Activated CD8-positive, alpha-beta memory T cell treated with anti-CD3 and anti-CD28 coated beads for 24 hours (primary cell): ENCODE data around the gene CCDC169.
"Not testable (repeated sequence)": the region's sequence is repeated elsewhere in the genome, so short reads cannot be mapped to it uniquely, and the experiment has no call there.

Source experiments
- DNase-seq: peaks from one replicate; pipeline ENCODE4 v3.0.0-alpha.2; 2020

Gene CCDC169

DNA sequence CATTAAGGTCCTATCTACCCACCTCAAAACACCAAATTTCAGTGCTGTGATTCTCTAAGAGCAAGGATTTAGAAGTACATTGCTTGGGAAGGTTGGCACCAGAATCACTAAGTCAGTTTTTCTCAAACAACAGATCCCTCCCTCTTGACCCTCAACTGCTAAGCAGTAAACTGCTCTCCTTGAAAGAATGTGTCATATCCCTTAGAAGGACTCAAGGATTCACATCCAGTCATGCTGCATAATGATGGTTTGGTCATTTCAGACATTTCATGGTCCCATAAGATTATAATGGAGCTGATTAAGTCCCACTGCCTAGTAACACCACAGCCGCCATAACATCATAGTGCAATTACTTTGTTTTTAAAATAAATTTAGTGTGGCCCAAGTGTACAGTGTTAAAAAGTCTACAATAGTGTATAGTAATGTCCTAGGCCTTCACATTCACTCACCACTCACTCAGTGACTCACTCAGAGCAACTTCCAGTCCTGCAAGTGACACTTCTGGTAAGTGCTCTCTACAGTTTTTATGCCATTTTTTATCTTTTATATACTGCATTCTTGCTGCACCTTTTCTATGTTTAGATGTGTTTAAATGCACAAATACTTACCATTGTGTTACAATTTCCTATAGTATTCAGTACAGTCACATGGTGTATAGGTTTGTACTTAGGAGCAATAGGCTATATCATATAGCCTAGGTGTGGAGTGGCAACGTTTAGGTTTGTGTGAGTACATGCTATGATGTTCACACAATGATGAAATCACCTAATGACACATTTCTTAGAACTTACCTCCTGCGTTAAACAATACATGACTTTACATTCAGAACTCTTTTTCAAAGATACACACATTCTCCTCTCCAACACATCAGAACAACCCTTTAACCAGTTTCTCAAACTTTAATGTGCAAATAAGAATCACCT, 15.7 kb upstream of the CCDC169 start:
- DNase-seq: no peak

GRCh38 chr13:36310417-36311108, 12.9 kb upstream of the CCDC169 start:
- DNase-seq: no peak

DNA sequence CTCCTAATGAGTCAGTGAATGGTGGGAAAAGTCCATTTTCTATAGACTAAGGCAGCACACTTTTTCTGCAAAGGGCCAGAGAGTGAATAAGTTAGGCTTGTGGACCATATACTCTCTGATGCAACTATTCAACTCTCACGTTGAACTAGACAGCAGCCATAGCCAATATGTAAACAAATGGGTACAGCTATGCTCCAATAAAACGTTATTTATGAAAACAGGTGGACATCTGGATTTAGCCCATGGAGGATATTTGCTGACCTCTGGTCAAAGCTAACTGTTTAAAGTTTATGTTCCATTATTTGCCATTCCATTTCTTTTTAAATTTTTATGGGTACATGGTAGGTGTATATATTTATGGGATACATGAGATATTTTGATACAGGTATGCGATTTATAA, 4.7 kb upstream of the CCDC169 start:
- DNase-seq: no peak

DNA sequence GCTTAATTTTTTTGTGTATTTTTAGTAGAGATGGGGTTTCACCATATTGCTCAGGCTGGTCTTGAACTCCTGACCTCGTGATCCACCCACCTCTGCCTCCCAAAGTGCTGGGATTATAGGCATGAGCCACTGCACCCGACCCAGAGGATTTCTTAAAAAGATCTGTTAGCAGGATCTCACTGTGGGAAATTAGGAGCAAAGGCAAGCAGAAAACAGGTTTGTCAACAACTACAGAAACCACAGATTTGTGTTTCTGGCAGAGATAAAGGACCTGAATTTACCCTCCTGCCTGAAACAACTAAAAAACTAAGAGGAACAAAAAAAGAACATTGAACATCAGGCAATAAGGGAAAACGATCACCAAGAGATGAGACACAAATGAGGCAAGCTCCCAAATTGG, 1.9 kb upstream of the CCDC169 start:
- DNase-seq: not testable (repeated sequence)

DNA sequence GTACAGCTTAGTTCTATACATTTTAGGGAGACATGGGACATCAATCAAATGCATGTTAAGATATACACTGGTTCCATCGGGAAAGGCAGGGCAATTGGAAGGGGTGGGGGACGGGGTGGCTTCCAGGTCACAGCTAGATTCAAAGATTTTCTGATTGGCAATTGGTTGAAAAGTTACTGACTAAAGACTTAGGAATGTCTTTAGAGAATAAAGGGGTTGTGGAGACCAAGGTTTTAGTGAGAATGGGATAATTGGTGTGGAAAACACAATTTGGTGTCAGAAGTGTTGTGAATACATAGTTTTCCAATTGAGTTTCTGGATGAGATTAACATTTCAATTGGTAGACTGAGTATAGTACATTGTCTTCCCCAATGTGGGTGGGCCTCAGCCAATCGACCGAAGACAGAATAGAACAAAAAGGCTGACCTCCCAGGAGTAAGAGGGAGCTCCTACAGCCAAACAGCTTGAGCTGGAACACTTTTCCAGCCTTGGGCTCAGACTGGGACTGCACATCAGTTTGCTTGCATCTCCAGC, 988 bp upstream of the CCDC169 start:
- DNase-seq: no peak

- DNase-seq: no peak
Observed at GRCh38 chr13:36294096-36294495, 3.5 kb downstream of the CCDC169 start.

GRCh38 chr13:36293497-36293896, 4.1 kb downstream of the CCDC169 start:
- DNase-seq: no peak

GRCh38 chr13:36288794-36289391, 8.7 kb downstream of the CCDC169 start:
- no peak for DNase-seq

DNA sequence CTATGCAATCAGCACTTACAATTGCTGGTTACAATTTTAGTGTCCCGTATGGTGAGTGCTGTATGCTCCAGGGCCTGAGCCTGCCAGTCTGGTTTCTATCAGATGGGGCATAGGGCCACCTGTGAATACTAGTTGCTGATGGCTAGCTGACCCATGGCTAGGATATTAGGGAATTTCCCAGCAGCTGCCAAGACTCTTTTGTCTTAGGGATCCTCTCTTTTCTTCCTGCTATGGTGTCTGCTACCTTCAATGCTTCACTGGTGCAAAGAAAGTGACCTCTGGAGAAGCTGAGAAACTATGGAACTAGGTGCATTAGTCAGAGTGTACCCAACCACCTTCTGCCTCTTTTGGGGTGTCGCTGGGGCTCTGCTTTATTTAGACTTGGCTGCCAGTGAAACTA, 11.6 kb downstream of the CCDC169 start:
- DNase-seq: no peak

DNA sequence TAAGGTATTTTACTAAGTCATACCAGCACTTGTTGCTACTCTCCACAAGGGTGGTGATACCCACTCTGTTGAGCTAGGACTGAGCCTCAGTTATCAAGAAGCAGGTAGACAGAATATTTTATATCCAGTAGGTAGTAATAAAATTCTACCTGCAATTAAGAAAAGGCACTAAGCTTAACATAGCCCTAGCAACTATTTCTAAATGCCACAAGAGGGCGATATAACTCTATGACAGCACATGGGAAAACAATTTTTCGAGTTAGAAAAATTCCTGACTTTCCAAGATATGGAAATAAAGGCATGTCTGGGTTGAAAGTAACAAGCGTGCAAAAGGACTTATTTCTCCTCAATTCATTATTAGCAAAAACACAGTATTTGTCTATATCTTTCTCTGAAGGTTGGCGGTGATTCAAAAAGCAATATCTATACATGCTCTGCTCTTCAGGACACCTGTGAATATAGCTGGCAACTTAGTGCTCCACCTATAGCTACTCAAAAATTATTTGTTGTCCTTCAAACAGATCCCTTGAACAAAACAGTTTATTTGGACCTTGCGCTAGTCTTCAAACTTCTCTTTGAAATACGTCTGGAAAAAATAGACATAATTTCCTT, 14.7 kb downstream of the CCDC169 start:
- DNase-seq: no peak

- DNase-seq: no peak
Observed at GRCh38 chr13:36275190-36276002, 22.2 kb downstream of the CCDC169 start.

DNA sequence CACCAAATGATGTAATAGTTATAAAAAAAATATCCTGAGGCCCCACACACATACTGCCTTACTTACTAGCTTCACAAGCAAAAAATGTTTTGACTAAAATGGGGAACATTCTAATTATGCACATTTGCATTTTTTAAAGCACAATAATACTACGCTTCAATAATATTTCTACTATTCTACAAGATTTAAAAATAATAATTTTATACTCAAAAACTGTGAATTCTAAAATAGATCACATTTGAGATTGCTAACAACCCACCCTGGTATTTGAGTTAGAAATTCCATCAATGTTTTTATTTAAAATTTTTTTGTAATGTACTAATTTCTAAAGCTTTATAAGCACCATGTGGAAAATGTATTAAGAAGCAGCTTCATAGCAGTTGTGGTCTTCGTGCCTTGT, 24.2 kb downstream of the CCDC169 start:
- no peak for DNase-seq

GRCh38 chr13:36261976-36262375, 35.6 kb downstream of the CCDC169 start:
- DNase-seq: no peak

GRCh38 chr13:36261011-36261410, 36.6 kb downstream of the CCDC169 start:
- no peak for DNase-seq

- DNase-seq: no peak
Observed at GRCh38 chr13:36259361-36260137, 38.1 kb downstream of the CCDC169 start.

DNA sequence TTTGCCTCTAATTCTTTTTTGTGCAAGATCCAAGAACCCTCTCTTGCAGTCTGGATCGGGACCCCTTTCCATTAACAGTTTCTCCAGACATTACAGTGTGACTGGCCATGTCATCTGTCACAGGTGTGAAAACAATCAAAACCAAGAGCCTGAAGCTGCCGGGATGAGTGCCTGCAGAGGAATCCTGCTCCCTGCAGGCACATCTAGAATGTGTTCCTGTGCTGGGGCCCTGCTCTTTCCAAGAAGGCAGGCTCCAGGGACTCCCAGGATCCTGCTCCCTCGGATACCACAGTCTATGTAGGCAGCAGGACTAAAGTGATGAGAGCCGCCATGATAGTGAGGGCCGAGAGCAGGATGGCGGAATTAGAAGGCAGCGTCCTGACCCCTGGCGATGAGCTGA, 38.8 kb downstream of the CCDC169 start:
- DNase-seq: no peak

DNA sequence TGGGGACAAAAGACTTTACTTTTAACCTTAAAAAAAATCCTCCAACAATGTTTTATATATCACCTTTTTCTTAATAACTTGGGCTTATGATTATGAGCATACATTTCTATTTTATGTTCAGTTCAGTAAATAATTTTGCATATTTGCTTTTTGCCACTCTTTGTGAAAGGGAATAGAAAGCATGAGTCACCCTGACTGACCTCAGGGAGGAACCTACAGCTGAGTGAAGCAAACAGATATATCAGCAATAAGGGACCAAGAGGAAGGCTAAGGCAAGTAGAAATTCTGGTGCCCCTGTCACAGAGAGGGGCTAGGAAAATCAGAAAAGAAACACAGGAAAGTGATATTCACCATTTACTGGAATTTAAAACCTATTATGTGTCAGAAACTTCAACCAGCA, 46.1 kb downstream of the CCDC169 start:
- DNase-seq: no peak

DNA sequence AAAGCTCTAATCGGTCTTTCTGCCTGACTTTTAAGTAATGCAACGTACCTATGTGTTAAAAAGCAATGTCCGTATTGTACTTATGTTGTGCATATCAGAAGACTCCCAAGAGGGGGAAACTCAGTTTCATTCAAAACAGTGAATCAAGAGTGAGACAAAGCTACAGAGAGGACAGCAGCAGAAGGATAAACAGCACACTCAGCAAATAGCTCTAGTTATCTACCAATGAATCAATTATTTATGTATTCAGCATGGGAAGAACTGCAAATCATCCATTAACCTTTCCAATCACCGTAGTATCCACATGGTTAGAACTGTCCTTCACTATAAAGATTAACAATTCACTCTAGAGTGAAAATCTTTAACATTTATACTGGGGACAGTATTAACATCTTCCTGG, 46.6 kb downstream of the CCDC169 start:
- no peak for DNase-seq

- no peak for DNase-seq
Observed at GRCh38 chr13:36248700-36249099, 48.9 kb downstream of the CCDC169 start.

- no peak for DNase-seq
Observed at GRCh38 chr13:36244990-36245389, 52.6 kb downstream of the CCDC169 start.

DNA sequence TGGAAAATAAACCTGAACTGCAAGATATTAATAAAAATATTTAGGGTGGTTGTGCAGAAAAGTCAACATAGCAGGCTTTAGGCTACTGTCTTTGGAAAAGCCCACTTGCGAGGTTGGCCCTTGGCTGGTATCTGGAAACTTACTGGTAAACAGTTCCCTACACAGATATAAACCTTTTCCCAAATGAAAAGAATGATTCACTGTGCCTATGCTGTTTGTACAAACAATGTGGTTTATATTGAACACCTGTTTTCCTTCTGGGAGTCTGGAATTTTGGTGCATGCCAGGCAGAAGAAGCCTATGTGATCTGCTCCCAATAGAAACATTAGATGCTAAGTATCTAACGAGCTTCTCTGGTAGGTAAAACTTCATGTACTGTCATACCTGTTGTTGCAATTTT, 53.5 kb downstream of the CCDC169 start:
- DNase-seq: no peak
